GM21423 (cell line): ENCODE measurements around the gene PITPNC1.
"Not testable (repeated sequence)": the region's sequence is repeated elsewhere in the genome, so short reads cannot be mapped to it uniquely, and the experiment has no call there.

Experiments
- ATAC-seq: cut with Tn5 transposase; IDR thresholded peaks from one replicate; pipeline ENCODE4 v1.9.1; 2021; ENCODE audit warnings: mild to moderate bottlenecking, moderate library complexity; ENCODE audit not compliant: unreplicated experiment

Gene PITPNC1

DNA sequence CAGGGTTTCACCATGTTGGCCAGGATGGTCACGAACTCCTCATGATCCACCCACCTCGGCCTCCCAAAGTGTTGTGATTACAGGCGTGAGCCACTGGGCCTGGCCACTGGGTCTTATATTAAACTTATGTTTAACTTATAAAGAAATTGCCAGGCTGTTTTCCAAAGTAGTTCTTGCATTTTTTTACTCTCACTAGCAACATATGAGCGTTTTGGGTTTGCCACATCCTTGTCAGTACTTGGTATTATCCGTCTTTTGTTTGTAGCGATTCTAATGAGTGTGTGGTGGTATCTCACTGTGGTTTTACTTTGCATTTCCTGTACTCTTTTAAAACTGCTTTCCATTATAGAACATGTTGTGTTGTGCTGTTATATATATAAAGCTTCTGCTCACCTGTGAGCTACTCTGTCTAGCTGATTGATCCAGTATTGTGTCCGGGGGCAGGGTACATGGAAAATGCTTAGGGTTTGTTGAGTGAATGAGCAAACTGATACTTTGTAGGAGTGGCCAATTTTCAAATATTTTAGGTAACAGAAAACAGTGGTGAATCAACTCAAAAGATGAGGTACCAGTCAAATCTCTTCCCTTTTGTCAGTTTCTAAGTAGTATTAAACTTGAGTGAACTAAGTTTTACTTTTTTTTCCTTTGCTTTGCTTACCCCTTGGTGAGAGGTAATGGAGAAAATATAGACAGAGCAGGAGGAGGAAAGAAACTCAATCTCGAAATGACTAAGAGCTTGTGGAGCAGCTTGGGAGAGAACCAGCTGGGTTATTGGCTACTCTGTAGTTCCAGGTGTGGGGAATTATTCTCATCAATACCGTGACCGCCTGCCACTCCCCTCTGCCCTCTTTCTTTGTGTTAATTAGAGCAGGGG is 75.8 kb downstream of the PITPNC1 start:
- no peak for ATAC-seq

GRCh38 chr17:67456103-67456502 is 79.0 kb downstream of the PITPNC1 start:
- no peak for ATAC-seq

DNA sequence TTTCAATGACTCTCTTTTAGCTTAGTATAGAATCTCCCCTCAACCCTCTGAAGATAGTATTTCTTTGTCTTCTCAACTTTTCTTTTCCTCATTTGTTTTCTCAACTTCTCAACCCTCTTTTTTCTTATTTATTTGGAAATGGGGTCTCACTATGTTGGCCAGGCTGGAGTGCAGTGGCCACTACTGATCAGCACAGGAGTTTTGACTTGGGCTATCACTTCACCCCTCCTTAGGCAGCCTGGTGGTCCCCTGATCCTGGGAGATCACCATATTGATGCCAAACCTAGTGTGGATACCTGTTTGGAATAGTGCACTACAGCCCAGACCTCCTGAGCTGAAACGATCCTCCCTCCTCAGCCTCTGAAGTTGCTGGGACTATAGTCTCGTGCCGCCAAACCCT is 79.8 kb downstream of the PITPNC1 start:
- no peak for ATAC-seq

DNA sequence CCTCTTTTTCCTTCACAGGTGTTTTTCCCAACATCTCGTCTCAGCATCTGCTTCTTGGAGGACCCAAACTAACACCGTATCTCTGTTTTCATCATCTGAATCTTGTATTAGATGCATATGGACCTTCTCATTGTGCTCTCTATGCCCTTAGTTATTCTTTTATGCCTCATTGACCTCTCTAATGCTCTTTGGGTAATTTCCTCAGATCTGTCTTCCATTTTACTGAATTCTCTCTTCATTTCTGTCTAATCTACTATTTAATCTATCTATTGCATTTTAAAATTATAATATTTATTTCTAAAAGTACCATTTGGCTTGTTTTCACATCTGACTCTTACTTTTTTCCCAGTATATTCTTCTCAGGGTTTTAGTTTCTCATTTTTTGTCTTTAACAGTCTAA is 81.1 kb downstream of the PITPNC1 start:
- ATAC-seq, result no peak

DNA sequence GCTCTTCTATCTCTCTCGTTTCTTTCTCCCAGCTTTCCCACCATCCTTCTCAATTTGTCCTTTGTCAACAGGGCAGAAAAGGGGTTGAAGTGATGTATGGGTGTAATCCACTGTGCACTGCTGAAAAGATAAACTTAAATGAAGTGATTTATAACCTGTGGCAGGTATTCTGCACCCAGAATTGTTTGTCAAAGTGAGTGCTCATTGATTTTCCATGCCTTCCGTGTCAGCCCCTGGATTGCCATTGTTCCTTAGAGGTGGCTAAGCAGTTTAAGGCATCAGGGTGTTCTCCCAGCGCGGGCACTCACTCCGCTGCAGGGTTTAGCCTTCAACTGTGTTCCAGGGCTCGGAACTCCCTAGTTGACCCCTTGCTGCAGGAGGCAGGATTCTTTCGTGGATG is 82.9 kb downstream of the PITPNC1 start:
- no peak for ATAC-seq

- no peak for ATAC-seq
These were observed 84.2 kb downstream of the PITPNC1 start for GRCh38 chr17:67461228-67461780.

- ATAC-seq, result no peak
These were observed 84.8 kb downstream of the PITPNC1 start for GRCh38 chr17:67461876-67462275.

DNA sequence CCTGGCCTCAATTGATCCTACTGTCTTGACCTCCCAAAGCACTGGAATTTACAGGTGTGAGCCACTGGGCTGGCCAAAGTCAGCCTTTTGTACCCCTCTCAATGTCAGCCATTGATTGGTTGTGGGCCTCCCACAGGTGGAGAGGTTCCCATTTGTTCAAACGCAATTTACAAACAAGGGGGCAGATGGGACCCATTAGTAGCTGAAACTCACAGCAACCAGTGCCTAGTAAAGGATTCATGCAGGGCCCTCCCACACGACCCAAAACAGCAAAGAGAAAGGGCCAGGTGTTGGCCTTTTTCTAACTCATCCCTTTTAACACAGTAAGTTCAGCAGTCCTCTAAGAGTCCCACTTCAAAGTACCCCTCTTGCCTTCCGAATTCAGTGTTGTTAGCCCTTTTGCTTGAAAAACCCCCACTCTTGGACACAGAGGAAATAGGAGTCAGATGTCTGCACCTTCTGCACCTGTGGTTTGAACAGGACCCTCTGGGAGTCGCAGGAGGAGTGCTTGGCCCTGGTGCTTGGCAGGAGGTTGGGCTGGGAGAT is 89.2 kb downstream of the PITPNC1 start:
- no peak for ATAC-seq

DNA sequence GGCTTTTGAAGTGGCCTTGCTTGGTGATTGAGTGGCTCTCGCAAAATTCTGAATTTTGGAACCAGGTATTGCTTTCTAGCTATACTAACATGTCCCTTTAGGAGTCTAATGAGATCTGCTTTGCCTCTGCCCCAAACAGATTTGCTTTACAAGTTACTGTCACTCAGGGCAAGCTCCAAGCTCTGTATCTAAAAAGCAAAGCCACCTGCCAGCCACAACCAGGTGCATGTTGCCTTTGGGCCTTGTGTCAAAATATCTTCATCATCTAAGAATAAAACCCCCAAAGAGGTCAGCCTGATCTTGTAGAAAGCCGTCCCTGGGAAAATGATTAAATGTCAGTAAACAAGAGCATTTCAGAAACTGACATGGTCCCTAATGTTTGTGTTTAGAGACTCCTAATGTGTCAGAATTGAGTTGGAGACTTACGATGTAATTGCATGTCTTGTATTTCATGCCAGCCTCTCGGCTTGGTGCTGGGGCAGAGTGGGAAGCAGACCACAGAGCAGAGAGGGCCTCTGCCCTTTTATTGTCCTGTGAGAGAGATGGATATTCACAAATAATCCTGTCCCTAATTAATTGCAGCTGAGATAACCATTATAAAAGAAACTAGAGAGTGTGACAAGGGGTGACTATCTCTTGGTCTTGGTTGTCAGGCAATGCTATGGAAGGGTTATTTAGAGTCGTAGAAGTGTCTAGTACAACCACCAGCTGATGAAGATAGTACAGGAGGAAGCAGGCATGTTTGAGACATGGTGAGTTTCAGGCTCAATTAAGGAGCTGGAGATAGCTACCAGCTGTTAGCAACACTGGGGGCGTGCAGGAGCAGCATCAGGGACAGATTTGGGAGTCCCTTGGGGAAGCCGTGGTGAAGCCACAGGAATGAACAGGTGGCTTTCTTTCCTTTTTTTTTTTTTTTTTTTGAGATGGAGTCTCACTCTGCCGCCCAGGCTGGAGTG is 90.7 kb downstream of the PITPNC1 start:
- ATAC-seq, result no peak

DNA sequence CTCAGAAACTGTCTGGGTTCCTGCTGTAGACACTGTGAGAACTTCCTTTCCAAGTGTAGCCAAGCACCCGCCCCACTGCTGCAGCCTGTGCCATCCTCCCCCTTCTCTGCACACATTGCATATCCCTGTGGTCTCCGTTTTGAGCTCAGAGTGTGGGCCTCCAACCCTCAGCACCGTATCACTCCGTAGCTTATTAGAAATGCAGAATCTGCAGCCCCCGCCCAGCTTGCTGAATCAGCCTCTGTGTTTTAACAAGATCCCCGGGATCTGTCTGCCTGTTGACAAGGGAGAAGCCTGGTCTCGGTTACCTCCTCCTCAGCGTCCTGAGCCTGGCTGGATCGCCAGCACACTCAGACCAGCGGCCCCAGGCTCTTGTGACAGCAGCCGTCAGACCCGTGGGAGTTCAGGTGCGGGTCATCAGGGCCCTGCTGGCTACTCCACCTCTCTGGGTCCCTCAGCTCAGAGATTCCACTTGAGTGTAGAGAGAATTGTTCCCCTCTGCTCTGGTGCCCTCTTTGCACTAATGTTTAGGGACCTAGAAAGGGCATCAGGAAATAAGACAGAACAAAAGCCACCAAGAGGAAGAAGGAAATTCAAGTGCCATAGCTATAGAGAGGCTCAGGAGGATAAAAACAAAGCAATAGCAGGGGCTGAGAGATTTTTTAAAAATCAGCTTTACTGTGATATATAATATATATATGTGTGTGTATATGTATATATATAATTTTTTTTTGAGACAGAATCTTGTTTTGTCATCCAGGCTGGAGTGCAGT is 92.3 kb downstream of the PITPNC1 start:
- ATAC-seq, result no peak

- no peak for ATAC-seq
These were observed 93.1 kb downstream of the PITPNC1 start for GRCh38 chr17:67470163-67470562.

DNA sequence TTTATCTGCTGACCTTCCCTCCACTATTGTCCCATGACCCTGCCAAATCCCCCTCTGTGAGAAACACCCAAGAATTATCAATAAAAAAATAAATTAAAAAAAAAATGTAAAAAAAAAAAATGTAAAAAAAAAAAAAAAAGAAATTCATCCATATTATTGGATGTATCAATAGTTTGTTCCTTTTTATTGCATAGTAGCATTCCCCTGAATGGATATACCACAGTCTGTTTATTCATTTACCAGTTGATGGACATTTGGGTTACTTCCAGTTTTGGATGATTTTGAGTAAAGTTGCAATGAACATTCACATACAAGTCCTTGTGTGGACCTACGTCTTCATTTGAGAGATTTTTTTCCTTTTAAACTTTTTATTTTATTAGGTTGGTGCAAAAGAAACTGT is 94.0 kb downstream of the PITPNC1 start:
- no peak for ATAC-seq

DNA sequence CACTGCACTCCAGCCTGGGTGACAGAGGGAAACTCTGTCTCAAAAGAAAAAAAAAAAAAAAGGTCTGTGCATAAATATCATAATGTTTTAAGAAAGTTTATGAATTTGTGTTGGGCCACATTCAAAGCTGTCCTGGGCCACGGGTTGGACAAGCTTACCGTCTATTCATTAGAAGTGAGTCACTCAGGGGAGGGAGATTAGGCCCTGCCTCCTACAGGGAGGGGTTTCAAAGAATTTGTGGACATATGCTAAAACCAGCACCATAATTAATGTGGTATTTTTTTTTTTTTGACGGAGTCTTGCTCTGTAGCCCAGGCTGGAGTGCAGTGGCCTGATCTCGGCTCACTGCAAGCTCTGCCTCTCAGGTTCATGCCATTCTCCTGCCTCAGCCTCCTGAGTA is 95.5 kb downstream of the PITPNC1 start:
- ATAC-seq, result not testable (repeated sequence)

DNA sequence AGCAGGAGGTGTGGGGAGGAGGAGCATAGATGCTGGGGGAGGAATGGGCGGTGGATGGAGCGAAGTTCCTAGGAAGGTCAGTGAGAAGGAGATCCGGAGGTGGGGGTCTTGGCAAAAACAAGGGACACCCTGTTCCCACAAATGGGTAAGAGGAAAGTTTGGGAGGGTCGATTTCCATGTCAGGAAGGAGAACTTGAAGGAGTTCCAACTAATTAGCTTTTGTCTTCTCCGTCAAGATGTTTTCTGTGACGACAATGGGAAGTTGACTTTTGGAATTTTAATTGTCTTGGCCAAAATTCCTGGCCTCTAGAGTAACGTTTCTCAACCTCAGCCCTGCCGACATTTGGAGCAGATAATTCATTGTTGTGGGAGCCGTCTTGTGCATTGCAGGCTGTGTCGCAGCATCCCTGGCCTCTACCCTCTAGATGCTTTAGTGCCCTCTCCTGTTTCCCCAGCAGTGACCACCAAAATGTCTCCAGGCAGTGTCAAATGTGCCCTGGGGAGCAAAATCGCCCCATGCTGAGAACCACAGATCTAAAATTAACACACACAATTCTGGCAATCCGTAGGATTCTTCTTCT is 97.1 kb downstream of the PITPNC1 start:
- no peak for ATAC-seq

- ATAC-seq, result no peak
These were observed 98.3 kb downstream of the PITPNC1 start for GRCh38 chr17:67475161-67475937.

GRCh38 chr17:67476787-67477335 is 99.8 kb downstream of the PITPNC1 start:
- no peak for ATAC-seq

GRCh38 chr17:67477687-67478086 is 100.6 kb downstream of the PITPNC1 start:
- no peak for ATAC-seq

GRCh38 chr17:67478401-67479041 is 101.4 kb downstream of the PITPNC1 start:
- ATAC-seq, result no peak
